GM12873 (cell line): ENCODE data around the gene ATP1B2.

Experiments
- CTCF ChIP-seq: IDR thresholded peaks from 2 replicates; pipeline ENCODE4 v1.5.1; 2012; ENCODE audit warnings: low read depth, mild to moderate bottlenecking, moderate library complexity, low read length, control low read depth; ENCODE audit not compliant: insufficient read depth; ENCODE audit errors: missing control alignments

ATP1B2 gene

GRCh38 chr17:7676533-7676932 is 25.8 kb downstream of the ATP1B2 start:
- no peak for TF ChIP-seq CTCF

GRCh38 chr17:7677388-7678067 is 26.8 kb downstream of the ATP1B2 start:
- no peak for TF ChIP-seq CTCF

GRCh38 chr17:7684851-7685532 is 34.3 kb downstream of the ATP1B2 start:
- TF ChIP-seq CTCF, result no peak

GRCh38 chr17:7685533-7686221 is 35.0 kb downstream of the ATP1B2 start:
- no peak for TF ChIP-seq CTCF

GRCh38 chr17:7686222-7687071 is 35.7 kb downstream of the ATP1B2 start:
- no peak for TF ChIP-seq CTCF

- TF ChIP-seq CTCF, result peak; percentile 14
Measured at GRCh38 chr17:7687072-7687907, 36.6 kb downstream of the ATP1B2 start, which contains the start of gene TP53. TSS of gene TP53 (minus strand) at chr17:7687490. CDS start at chr17:7676594, 10,896 bp downstream.
